Osteoblast (primary cell): Measurements from ENCODE around the gene CSF2RB. TPM values are rescaled to one million over a fixed set of nuclear protein-coding genes. Genes with fewer than 3 reads are reported as not detected.

ENCODE experiments used
- DNase-seq: peaks from one replicate; pipeline ENCODE4 v3.0.0; 2011; ENCODE audit warnings: low spot score, mixed read lengths; ENCODE audit not compliant: insufficient read length; ENCODE audit errors: missing footprints
- H2AFZ ChIP-seq: 2 replicates; pipeline ENCODE4 v1.6.0; 2011; ENCODE audit warnings: mild to moderate bottlenecking, low read length
- H3K27ac ChIP-seq: 2 replicates; pipeline ENCODE4 v1.5.1; 2011; ENCODE audit warnings: mild to moderate bottlenecking, low read depth, low read length, moderate library complexity
- H3K27me3 ChIP-seq: 2 replicates; pipeline ENCODE4 v1.6.0; 2012; ENCODE audit warnings: mild to moderate bottlenecking, control low read depth, inconsistent platforms, low read length, moderate library complexity; ENCODE audit not compliant: insufficient read depth
- H3K36me3 ChIP-seq: 2 replicates; pipeline ENCODE4 v1.5.1; 2011; ENCODE audit warnings: mild to moderate bottlenecking, low read length, control low read depth, moderate library complexity; ENCODE audit not compliant: insufficient read depth
- H3K4me1 ChIP-seq: 2 replicates; pipeline ENCODE4 v1.5.1; 2011; ENCODE audit warnings: mild to moderate bottlenecking, low read length, control low read depth, moderate library complexity; ENCODE audit not compliant: insufficient read depth
- H3K4me2 ChIP-seq: 2 replicates; pipeline ENCODE4 v1.6.0; 2011; ENCODE audit warnings: mild to moderate bottlenecking, low read length; ENCODE audit not compliant: insufficient read depth
- H3K4me3 ChIP-seq: fragments of 200-600 bp; sonication (generic); 3 replicates; pipeline ENCODE4 v1.5.1; 2012; ENCODE audit warnings: mild to moderate bottlenecking, low read length, inconsistent platforms; ENCODE audit not compliant: insufficient read depth
- H3K79me2 ChIP-seq: 2 replicates; pipeline ENCODE4 v1.6.0; 2012; ENCODE audit warnings: mild to moderate bottlenecking, low read length, control low read depth, inconsistent platforms; ENCODE audit not compliant: insufficient read depth
- H3K9me3 ChIP-seq: 2 replicates; pipeline ENCODE4 v1.5.1; 2011; ENCODE audit warnings: low read depth, low read length, control low read depth
- H4K20me1 ChIP-seq: 2 replicates; pipeline ENCODE4 v1.6.0; 2012; ENCODE audit warnings: mild to moderate bottlenecking, low read length, control low read depth; ENCODE audit not compliant: insufficient read depth
- CTCF ChIP-seq: IDR thresholded peaks from 2 replicates; pipeline ENCODE4 v1.5.1; 2011; ENCODE audit warnings: mild to moderate bottlenecking, low read depth, low read length, moderate library complexity; ENCODE audit errors: extremely low read depth
- total RNA-seq: library from RNA; depleted of rRNA; stranded (reverse); fragments of >200 nt; gene quantifications from 2 replicates; pipeline ENCODE4 v1.2.3, GENCODE V29; 2012

The CSF2RB gene
- total RNA-seq, 1 donor = 1.1 TPM

GRCh38 chr22:36926721-36927435, 13.4 kb downstream of the CSF2RB start:
- Histone ChIP-seq H3K4me3 (no peak overlapping the region), H3K9me3 (no peaks in the 10 kb centered on the region), H3K27me3 (peaks cover 23% of the 10 kb centered on the region), H3K27ac (no peak overlapping the region), H3K79me2 (no peaks in the 10 kb centered on the region), H4K20me1 (no peaks in the 10 kb centered on the region), H3K36me3 (no peaks in the 10 kb centered on the region), H3K4me1 (peaks cover 3% of the 10 kb centered on the region), H2AFZ (no peak overlapping the region), H3K4me2 (no peak overlapping the region)
- DNase-seq = peak; percentile 56
- no peak for TF ChIP-seq CTCF

GRCh38 chr22:36927671-36928070, 14.2 kb downstream of the CSF2RB start:
- H3K27me3 ChIP-seq = peaks cover 23% of the 10 kb centered on the region
- no peak for TF ChIP-seq CTCF

GRCh38 chr22:36928196-36928595, 14.8 kb downstream of the CSF2RB start:
- DNase-seq = peak; percentile 31
- peaks cover 3% of the 10 kb centered on the region for H3K4me1 ChIP-seq
- no peak for TF ChIP-seq CTCF
- no peaks in the 10 kb centered on the region for H3K36me3 ChIP-seq
- H4K20me1 ChIP-seq = no peaks in the 10 kb centered on the region
- no peak overlapping the region for H3K27ac ChIP-seq
- no peak overlapping the region for H3K4me3 ChIP-seq
- no peaks in the 10 kb centered on the region for H3K9me3 ChIP-seq
- H3K79me2 ChIP-seq = no peaks in the 10 kb centered on the region
- H3K27me3 ChIP-seq = peaks cover 23% of the 10 kb centered on the region
- H2AFZ ChIP-seq = no peak overlapping the region
- H3K4me2 ChIP-seq = no peak overlapping the region

More at GRCh38 chr22:36927671-36928070, 14.2 kb downstream of the CSF2RB start:
- no peaks in the 10 kb centered on the region for H3K9me3 ChIP-seq
- H3K4me2 ChIP-seq = no peak overlapping the region
- peak; percentile 73 for DNase-seq
- H3K4me3 ChIP-seq = no peak overlapping the region
- no peak overlapping the region for H2AFZ ChIP-seq
- no peaks in the 10 kb centered on the region for H3K79me2 ChIP-seq
- no peaks in the 10 kb centered on the region for H4K20me1 ChIP-seq
- no peak overlapping the region for H3K27ac ChIP-seq
- H3K4me1 ChIP-seq = peaks cover 3% of the 10 kb centered on the region
- H3K36me3 ChIP-seq = no peaks in the 10 kb centered on the region

GRCh38 chr22:36928786-36929535, 15.5 kb downstream of the CSF2RB start:
- Histone ChIP-seq H2AFZ (no peak overlapping the region), H3K27ac (no peak overlapping the region), H3K4me2 (no peak overlapping the region), H4K20me1 (no peaks in the 10 kb centered on the region), H3K27me3 (peaks cover 23% of the 10 kb centered on the region), H3K9me3 (no peaks in the 10 kb centered on the region), H3K4me3 (no peak overlapping the region), H3K79me2 (no peaks in the 10 kb centered on the region), H3K36me3 (no peaks in the 10 kb centered on the region), H3K4me1 (peaks cover 3% of the 10 kb centered on the region)
- TF ChIP-seq CTCF = no peak
- peak; percentile 63 for DNase-seq
